ENCODE results near the gene MRPL20.
"Not testable (repeated sequence)": the region's sequence is repeated elsewhere in the genome, so short reads cannot be mapped to it uniquely, and the experiment has no call there.

GRCh38 chr1:1456683-1457255 is 49.7 kb upstream of the MRPL20 start:
- TF ChIP-seq CTCF (conservative IDR thresholded peaks at IDR 0.05); EZH2 (IDR thresholded peaks at IDR 0.05; ENCODE audit: low read depth): not testable (repeated sequence)

Measured in PC-9 (cell line).